IPS-NIHi11 (cell line): ENCODE measurements around the gene PAM.

Experiments used
- DNase-seq: peaks from one replicate; pipeline ENCODE4 v3.0.0; 2012; ENCODE audit warnings: mixed read lengths, low spot score

The PAM gene

GRCh38 chr5:102863058-102863457 is 108.0 kb downstream of the PAM start:
- DNase-seq, result no peak

- DNase-seq, result no peak
Measured at GRCh38 chr5:102863764-102864560, 108.9 kb downstream of the PAM start.

- no peak for DNase-seq
Measured at GRCh38 chr5:102865171-102865509, 110.0 kb downstream of the PAM start.

GRCh38 chr5:102865510-102866236 is 110.6 kb downstream of the PAM start:
- DNase-seq, result peak; percentile 57

- no peak for DNase-seq
Measured at GRCh38 chr5:102866237-102866600, 111.1 kb downstream of the PAM start.

GRCh38 chr5:102867992-102868662 is 113.0 kb downstream of the PAM start:
- no peak for DNase-seq

GRCh38 chr5:102869230-102869629 is 114.1 kb downstream of the PAM start:
- DNase-seq, result no peak

GRCh38 chr5:102873379-102873932 is 118.4 kb downstream of the PAM start:
- no peak for DNase-seq

GRCh38 chr5:102874054-102874453 is 118.9 kb downstream of the PAM start:
- DNase-seq, result no peak

GRCh38 chr5:102875721-102876123 is 120.6 kb downstream of the PAM start:
- no peak for DNase-seq

- no peak for DNase-seq
Measured at GRCh38 chr5:102876610-102877009, 121.5 kb downstream of the PAM start.

- no peak for DNase-seq
Measured at GRCh38 chr5:102879741-102880140, 124.6 kb downstream of the PAM start.

- no peak for DNase-seq
Measured at GRCh38 chr5:102886586-102886985, 131.5 kb downstream of the PAM start.

- DNase-seq, result no peak
Measured at GRCh38 chr5:102888483-102888882, 133.4 kb downstream of the PAM start.

- DNase-seq, result no peak
Measured at GRCh38 chr5:102889033-102889432, 133.9 kb downstream of the PAM start.

- DNase-seq, result no peak
Measured at GRCh38 chr5:102890133-102890532, 135.0 kb downstream of the PAM start.

- no peak for DNase-seq
Measured at GRCh38 chr5:102891175-102891574, 136.1 kb downstream of the PAM start.

- peak; percentile 14 for DNase-seq
Measured at GRCh38 chr5:102893942-102894341, 138.8 kb downstream of the PAM start.

GRCh38 chr5:102895234-102895633 is 140.1 kb downstream of the PAM start:
- no peak for DNase-seq

GRCh38 chr5:102895976-102896375 is 140.9 kb downstream of the PAM start:
- DNase-seq, result no peak

- DNase-seq, result no peak
Measured at GRCh38 chr5:102901424-102902134, 146.5 kb downstream of the PAM start.

- DNase-seq, result no peak
Measured at GRCh38 chr5:102902135-102902448, 147.0 kb downstream of the PAM start.
